Renal cortex interstitium (tissue), 11 donors: Measurements from ENCODE around the gene GABRB1. TPM values are rescaled to one million over a fixed set of nuclear protein-coding genes. Genes with fewer than 3 reads are reported as not detected.

Experiments used
- DNase-seq, 11 donors: peaks; one replicate each; pipeline ENCODE4 v3.0.0-alpha.2; 2013; ENCODE audit warnings: low read depth in 9 of 11, low spot score in 4 of 11; ENCODE audit errors: extremely low read depth in 1 of 11
- polyA plus RNA-seq, 3 donors: library from polyadenylated mRNA; unstranded; fragments of 120-200 nt; gene quantifications; one replicate each; pipeline ENCODE4 v1.2.1, GENCODE V29; 2013; ENCODE audit not compliant: insufficient read length in 3 of 3

GABRB1 gene
- polyA plus RNA-seq, 3 donors: 0.36 to 0.85 (median 0.67) TPM

DNA sequence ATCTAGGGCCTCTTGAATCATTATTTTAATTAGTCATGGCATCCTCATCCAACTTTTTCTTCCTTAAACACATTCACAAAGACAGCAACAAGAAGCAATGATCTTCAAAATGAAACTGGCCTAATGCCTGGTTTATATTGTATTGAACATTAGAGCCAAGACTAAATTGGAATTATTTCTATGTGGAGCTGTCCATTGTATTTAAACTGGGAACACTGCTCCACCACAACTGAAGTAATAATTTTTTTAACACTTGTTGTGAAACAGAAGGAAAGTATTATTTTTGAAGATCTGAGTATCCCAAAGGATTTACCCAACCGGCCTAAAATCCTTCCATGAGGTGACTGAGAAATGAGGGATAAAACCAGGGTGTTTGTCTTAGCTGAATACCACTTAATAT is 6.9 kb downstream of the GABRB1 start:
- no peak for DNase-seq

DNA sequence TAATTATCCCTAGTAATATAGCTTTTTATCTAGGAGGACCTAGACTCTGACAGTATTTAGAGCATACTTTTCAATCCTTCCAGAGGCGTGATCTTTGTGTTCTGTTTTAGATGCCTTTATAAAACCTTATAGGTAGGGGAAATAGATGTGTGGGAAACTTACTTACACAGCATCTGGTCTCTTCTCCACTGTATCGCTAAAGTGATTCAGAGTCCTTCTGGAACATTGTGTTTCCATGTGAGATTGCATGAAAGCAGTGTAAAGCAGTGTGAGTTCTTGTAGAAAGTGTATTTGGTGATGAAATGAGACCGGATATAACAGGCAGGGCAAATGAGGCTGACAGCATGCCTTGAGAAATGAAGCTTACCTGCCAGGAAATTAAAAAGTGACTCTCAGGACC is 9.5 kb downstream of the GABRB1 start:
- DNase-seq: no peak

DNA sequence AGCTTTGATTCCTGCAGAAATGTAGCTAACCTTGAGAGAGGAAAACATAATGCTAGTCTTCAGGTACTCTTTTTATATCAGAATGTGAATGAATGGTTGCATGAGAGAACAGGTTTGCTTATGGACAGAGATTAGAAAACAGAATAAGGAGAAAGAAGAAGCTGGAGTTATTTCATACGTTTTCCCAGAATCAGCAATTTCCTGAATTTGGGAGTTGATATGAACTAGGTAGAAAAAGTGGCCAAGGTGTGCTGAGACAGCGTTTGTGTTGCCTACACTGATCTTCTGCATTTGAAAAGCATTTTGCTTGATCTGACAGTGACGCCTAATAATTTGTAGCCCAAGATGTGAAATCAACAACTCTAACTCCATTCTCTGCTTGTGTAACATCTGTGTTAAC is 12.5 kb downstream of the GABRB1 start:
- DNase-seq: no peak

DNA sequence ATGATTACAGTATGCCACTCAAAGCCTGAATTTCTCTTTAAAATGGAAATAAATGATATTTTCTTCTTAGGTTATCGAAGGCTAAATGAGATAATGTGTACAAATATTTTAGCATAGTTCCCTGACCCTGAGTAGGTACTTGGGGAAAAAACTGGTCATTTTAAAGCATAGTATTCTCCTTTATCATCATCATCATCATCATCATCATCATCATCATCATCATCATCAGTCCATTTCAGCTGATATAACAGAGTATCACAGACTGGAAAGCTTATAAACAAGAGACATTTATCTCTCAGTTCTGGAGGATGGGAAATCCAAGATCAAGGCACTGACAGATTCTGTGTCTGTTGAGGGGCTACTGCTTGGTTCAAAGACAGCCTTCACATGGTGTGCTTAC is 13.9 kb downstream of the GABRB1 start:
- no peak for DNase-seq

DNA sequence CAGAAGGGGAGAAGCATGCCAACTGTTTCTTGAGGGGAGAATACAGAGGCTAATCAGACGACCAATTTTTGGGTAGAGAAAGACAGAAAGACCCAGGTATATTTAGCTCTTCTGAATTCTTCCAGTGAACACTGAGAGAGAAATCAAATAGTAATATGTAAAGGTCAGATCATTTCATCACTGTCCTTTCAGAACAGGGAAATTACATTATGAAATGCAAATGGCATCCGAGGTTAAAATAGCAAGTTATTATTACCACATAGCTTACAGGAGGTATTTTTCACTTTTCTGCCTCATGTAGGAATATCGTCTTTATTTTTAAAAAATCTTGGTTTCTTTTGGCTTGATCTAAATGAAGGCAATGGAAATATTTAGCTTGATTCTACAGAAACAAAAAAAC is 18.0 kb downstream of the GABRB1 start:
- DNase-seq: no peak

DNA sequence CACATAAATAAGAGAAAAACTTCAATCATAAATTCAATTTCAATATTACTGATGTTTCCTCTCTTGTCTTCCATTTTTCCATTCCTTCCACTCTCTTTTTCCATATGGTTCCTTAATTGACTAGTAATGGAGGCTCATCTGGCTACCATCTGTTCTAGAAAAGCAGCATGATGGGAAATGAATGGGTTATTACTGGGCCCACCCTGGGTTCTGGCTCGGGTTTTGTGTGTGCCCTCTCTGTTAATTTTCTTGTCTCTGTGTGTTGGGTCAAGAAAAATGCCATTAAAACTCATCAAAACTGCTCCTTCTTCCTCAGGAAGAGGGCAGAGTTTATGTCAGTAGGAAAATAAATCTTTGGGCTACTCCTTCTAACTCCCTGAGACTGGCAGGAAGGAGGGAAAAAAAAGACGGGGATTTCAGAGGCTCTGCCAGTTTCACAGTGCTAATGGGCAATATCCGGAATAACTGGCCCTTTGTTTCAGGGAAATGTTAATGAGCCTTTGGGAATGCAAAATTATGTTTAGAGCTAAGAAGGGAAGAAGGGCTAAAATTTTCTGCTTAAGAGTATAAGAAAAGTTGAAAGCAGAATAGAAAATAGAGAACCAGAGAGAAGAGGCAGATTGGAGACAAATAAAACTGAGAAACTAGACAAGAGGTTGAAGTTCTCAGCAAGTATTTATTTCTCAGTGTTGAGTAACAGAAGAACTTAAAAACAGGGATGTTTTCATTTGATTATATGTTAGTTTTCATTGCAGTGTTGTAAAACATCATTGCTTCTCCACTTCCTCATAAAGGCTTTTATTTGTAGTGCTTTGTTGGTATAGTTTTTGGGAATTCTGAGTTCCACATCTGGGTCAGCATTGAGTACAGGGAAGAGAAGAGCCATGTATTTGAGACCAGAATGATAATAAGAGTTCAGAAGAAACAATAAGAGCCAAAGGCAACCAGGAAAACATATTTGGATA is 19.7 kb downstream of the GABRB1 start:
- peak in 4 of 11 donors; percentile 2 to 28 (median 5) for DNase-seq

DNA sequence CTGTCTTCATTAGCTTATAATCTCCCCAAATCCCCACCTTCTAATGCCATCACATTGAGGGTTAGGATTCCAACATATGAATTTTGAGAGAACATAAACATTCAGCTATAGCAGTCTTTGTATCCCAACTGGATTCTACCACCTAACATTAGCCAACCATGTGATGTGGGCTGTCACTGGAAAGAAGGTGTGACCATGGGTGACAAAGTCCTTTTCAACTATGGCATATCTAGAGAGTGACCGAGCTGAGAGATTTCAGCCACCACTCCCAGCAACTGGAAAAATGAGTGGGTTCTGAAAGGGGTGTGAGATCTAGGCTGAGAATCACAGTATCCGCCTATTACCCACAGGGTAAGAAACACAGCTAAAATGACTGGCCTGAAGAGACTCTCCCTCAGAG is 22.1 kb downstream of the GABRB1 start:
- DNase-seq: no peak

DNA sequence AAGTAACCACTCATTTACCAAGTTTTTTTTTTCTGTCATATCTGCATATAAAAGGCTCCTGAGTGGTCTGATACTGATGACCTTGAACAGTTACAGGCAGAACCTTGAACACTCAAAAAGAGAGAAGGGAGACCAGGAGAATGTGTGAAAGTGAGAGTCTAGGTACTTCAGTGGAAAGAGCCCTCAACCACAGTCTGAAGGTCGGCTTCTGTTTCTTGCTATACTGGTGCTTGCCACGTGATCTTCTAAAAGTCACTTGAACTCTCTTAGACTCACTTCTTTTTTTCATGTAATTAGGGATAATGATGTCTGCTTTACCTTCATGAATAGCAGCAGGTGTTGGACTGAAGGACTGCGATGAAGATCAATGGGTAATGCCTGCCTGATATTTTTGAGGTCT is 22.8 kb downstream of the GABRB1 start:
- DNase-seq: no peak

DNA sequence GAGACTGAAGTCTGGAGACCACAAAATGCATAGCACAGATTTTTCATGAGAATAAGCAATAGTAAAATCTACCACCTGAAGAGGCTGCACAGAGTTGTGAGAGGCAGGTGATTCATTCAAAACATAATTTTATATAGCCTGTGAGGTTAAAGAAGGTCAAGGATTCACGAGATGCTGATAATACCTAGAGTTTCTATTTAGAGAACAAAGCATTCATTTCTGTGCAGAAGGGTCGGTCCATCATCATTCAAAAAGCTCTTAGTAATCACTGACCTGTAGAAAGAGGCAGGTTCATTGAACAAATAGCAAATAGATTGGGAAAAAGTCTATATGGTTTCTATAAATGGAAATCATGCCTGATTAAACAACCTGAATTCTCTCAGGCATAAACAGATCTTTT is 26.6 kb downstream of the GABRB1 start:
- DNase-seq: no peak

DNA sequence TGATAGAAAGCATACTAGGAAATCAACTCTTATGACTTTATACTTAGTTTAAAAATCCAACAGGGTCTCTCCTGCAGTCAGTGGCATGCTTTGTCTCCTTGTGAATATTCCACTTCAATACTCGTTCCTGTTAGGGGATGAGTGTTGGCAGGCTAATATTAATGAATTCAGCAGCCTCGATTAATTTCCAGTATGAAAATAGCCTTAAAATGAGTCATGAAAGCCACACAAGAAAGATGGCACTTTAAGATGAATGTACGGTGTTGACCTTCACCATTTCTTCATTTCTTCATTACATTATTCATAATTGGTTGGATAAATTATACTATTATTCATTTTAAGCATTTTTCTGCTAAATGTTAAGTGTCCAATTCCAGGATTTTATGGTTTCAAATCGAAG is 29.2 kb downstream of the GABRB1 start:
- no peak for DNase-seq

DNA sequence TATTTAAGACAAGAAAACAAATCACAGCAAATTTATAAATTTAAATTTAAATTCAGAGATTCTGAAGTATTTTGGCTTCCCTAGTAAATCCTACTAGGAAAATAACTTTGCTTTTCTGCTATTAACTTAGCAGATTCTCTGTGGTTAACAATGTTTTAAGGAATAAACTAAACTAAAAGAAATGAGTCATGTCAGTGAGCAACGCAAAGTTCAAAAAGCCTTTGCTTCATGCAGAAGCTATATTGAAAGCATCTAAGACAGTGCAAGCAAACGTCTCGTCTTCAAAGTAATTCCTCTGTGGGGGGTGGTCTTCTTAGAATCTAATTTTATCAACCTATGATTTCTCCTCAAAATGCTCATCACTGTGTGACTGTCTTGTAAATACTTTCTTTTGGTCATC is 30.1 kb downstream of the GABRB1 start:
- no peak for DNase-seq

DNA sequence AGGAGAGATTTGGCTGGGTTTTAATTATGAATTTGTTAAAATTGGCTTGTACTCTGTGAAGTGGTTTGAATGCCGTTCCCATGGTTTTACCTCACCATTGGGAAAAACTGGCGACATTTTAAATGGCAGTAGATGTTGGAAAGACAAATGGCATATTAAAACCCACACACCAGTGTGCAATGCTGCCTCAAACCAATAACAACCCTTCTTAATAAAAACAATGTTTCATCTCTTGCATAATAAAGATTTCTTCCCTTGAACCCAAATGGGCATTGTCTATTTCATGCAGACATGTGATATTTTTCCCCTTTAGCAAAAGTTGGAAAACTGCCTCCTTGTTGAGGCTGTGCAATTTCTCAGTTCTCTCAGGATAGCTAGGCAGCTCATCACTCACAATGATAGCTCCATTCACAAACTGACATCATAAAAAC is 33.7 kb downstream of the GABRB1 start:
- no peak for DNase-seq

DNA sequence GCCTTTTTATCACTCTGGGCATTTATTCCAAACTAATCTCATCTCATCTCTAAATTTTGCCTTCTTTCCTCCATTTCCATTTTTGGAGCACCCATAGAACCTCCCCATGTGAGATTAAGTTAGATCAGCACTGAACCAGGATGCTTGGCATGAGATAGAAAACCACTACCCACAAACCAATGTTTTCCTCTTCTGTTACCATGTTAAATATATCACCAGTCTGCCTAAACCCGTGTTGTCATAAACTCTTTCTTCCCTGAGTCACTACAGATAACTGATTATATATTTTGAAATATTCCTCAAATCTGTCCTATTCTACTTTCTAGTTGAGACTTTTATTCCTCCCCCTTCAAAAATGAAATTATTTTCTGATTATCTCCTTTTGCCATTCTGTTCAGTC is 37.6 kb downstream of the GABRB1 start:
- DNase-seq: no peak

DNA sequence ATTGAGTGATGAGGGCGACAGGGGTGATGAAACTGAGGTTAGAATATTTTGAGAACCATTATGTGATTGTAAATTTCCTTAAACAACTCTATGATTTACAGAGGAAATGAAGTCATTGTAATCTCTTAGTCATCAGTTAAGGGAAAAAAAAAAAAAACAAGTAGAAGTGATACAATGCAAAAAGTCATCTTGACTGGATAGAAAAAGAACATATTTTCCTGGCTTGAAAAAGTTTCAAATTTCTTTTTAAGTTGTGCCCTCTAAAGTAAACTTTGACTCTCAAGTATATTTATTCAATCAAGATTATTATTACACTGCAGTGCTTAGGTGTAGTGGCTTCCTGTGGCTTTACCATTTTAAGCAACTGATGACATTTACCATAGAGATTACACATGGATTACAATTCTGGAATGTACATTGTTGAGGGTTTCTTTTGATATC is 40.6 kb downstream of the GABRB1 start:
- no peak for DNase-seq

DNA sequence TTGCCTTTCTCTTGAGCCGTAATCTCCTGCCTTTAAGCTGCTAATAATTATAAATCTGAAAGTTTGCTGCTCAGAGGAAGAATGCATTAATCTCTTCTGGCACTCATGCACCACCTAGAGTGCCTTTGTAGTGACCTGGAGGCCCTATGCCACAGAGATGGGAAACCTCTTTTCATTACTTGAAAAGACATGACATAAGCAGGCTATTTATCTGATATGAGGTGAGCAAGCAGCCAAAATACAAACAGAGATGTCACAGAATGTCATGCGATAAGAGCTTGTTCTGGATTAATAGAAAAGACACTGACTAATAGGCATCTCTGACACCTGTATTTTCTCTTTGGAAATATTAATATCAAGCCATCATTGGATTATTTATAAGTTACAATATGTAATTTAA is 42.3 kb downstream of the GABRB1 start:
- DNase-seq: no peak

DNA sequence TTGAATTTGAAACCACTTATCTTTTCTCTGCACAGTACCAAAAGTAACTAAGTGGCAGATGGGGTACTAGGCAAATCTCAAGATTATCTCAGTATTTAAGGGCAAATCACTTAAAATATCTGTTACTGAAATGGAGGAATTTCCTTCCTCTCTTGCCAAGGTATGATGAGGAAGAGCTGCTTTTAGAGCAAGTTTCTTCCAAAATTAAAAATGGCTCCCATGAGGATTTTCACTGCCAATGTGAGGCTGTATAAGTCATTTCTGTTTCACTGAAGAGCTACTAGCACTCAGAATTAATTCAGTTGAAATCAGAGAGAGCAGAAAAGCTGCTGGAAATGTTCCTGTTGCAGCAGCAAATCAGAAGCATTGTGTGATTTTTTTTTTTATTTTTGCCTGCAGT is 43.4 kb downstream of the GABRB1 start:
- no peak for DNase-seq

DNA sequence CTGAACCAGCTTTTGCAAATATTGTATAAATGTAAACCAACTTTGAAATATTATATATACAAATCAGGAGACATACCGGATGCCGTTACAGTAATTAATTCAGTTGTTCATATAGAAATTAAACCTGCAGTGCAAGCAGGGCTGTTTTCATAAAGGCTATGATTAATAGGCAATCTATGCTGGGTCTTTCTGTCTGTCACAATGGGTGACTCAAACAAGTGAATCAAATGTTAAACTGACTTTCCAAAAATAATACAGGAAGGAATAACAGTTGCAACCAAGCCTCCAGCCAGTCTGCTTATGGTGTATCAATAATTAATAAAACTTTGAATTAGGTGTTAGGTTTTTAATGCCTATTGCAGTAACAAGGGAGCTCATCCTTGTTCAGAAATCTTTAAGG is 43.9 kb downstream of the GABRB1 start:
- DNase-seq: no peak

DNA sequence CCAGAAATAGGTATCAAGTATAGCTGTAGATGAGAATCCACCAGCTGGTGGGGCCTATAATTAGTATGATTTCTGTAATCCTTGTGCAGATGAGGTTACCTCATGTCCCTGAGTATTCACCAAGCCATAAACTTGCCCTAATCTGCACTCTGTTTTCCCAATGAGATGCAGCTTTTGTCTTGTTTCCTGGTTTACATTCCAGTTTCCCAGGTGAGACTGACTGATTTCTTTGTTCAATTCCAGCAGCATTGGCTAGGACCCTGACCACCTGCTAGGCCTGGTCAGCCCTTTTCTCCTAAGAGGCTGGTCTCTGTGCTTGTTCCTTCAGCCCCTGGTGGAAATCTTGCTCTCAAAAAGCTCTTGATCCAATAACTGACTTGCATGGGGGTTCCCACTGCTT is 44.6 kb downstream of the GABRB1 start:
- DNase-seq: no peak

DNA sequence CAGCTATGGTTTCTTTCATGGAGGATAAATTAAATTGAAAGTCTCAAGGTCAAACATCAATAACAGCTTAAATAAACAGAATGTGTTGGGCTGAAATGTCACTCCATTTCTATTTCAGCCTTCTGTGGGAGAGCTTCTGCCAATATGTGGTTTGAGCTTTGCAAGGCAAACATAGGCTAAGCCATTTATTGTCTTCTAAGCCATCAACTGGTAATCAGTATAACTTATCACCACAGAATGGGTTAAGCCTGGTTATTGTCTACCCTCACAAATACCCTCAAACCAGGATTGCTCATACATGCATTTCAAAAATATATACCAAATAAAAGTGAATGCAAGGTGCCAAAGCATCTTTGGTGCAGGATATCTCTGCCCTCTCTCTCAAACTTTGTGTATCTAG is 52.7 kb downstream of the GABRB1 start:
- DNase-seq: no peak

DNA sequence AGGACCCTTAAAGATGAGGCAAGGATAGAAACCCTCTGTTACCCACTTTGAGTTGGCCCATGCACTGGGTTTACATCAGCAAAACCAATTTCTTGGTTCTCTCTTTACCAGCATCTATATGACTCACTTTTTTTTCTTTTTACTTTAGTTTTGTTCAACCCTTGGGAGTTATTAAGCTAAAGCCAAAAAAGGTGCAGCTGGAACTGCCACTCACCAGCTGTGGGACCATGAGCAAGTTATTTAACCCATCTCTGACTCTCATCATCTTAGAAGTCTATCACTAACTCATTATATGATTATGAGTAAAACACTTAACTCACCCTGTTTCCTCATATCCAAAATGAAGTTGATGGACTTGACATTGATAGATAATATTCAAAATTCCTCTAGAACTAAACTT is 53.4 kb downstream of the GABRB1 start:
- DNase-seq: no peak

DNA sequence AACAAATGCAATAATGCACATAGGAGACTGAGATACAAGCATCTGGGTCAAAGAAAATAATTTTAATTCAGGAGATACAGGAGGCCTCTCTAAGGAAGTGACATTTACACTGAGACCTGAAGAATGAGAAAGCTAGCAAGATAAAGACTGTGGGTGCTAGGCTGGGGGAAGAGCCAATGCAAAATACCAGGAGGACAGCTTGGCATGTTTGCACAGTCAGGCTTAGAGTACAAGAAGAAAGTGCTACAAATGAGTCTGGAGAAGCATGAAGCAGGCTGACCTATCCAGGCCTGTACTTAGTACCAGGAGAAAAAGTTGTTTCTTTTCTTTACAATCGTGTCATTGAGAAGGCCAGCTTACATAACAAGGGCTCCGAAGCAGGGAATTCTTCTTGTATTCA is 56.9 kb downstream of the GABRB1 start:
- DNase-seq: no peak
